Fibroblast of lung (primary cell): ENCODE data around the gene TSEN2. TPM values are rescaled to one million over a fixed set of nuclear protein-coding genes. Genes with fewer than 3 reads are reported as not detected.

Experiments used
- DNase-seq, 2 donors: peaks; one replicate each; pipeline versions ENCODE4 v3.0.0 to v3.0.0-alpha.2; 2010; ENCODE audit warnings: low read depth in 2 of 2
- H2AFZ ChIP-seq: 2 replicates; pipeline ENCODE4 v1.5.1; 2012; ENCODE audit warnings: low read length, control low read depth, inconsistent platforms
- H3K27ac ChIP-seq: 2 replicates; pipeline ENCODE4 v1.5.1; 2011; ENCODE audit warnings: low read length, control low read depth; ENCODE audit not compliant: insufficient read depth
- H3K27me3 ChIP-seq: 2 replicates; pipeline ENCODE4 v1.5.1; 2011; ENCODE audit warnings: mild to moderate bottlenecking, low read length; ENCODE audit not compliant: control insufficient read depth, insufficient read depth
- H3K36me3 ChIP-seq: 2 replicates; pipeline ENCODE4 v1.5.1; 2011; ENCODE audit warnings: low read length; ENCODE audit not compliant: control insufficient read depth, insufficient read depth
- H3K4me1 ChIP-seq: 2 replicates; pipeline ENCODE4 v1.5.1; 2011; ENCODE audit warnings: low read length; ENCODE audit not compliant: control insufficient read depth, insufficient read depth; ENCODE audit errors: extremely low read depth
- H3K4me2 ChIP-seq: 2 replicates; pipeline ENCODE4 v1.5.1; 2011; ENCODE audit warnings: low read length, control low read depth; ENCODE audit not compliant: insufficient read depth; ENCODE audit errors: extremely low read depth
- H3K4me3 ChIP-seq, 4 experiments: fragments of 200-600 bp in 1 of 4; sonication (generic) in 1 of 4; replicated peaks in 1 of 4; 2 replicates each; pipeline ENCODE4 v1.5.1; 2011 to 2016; ENCODE audit warnings: low read length in 4 of 4, low read depth in 3 of 4, mild to moderate bottlenecking in 3 of 4, control low read depth in 2 of 4, inconsistent platforms in 1 of 4, mixed read lengths in 1 of 4; ENCODE audit not compliant: insufficient read depth in 1 of 4; ENCODE audit errors: control extremely low read depth in 1 of 4
- H3K79me2 ChIP-seq: 2 replicates; pipeline ENCODE4 v1.5.1; 2012; ENCODE audit warnings: mild to moderate bottlenecking, low read length, inconsistent platforms; ENCODE audit not compliant: control insufficient read depth, insufficient read depth
- H3K9ac ChIP-seq: 2 replicates; pipeline ENCODE4 v1.5.1; 2011; ENCODE audit warnings: mild to moderate bottlenecking, low read length, control low read depth; ENCODE audit not compliant: insufficient read depth
- H3K9me3 ChIP-seq: 2 replicates; pipeline ENCODE4 v1.5.1; 2012; ENCODE audit warnings: low read depth, low read length; ENCODE audit not compliant: control insufficient read depth, insufficient read depth
- H4K20me1 ChIP-seq: 2 replicates; pipeline ENCODE4 v1.5.1; 2011; ENCODE audit warnings: low read length; ENCODE audit not compliant: control insufficient read depth, insufficient read depth; ENCODE audit errors: extremely low read depth
- CTCF ChIP-seq, 2 donors: IDR thresholded peaks in 1 of 2; conservative IDR thresholded peaks in 1 of 2; 1 replicate in 1 of 2; 2 replicates in 1 of 2; pipeline ENCODE4 v1.5.1; 2011 to 2012; ENCODE audit warnings: low read length in 2 of 2, control low read depth in 1 of 2, inconsistent platforms in 1 of 2, low read depth in 1 of 2, mild to moderate bottlenecking in 1 of 2
- EZH2 ChIP-seq: IDR thresholded peaks from 2 replicates; pipeline ENCODE4 v1.5.1; 2012; ENCODE audit warnings: low read length, control low read depth, mild to moderate bottlenecking; ENCODE audit errors: missing control alignments
- polyA plus RNA-seq, 2 donors: library from polyadenylated mRNA; depleted of rRNA in 1 of 2; stranded (reverse) in 1 of 2; unstranded in 1 of 2; fragments of >200 nt; gene quantifications; 2 replicates each; pipeline ENCODE4 v1.2.1, GENCODE V29; 2011 to 2012; ENCODE audit warnings: missing spikeins in 1 of 2
- total RNA-seq: library from RNA; depleted of rRNA; stranded (reverse); fragments of >200 nt; gene quantifications from 2 replicates; pipeline ENCODE4 v1.2.1, GENCODE V29; 2014

The TSEN2 gene
- total and polyA plus RNA-seq, 2 donors (not counting 1 experiment from before 2014, with no cell fraction given) = 9.8 to 14.4 TPM

GRCh38 chr3:12470680-12471079, 13.6 kb upstream of the TSEN2 start:
- no peaks in the 10 kb centered on the region for H3K27me3 ChIP-seq
- H3K4me3 ChIP-seq = no peak overlapping the region
- H3K9me3 ChIP-seq = no peaks in the 10 kb centered on the region
- no peak overlapping the region for H3K9ac ChIP-seq
- DNase-seq = no peak
- no peak for TF ChIP-seq EZH2
- no peak for TF ChIP-seq CTCF (conservative IDR thresholded peaks at IDR 0.05 in 1 of 2, IDR thresholded peaks at IDR 0.05 in 1 of 2; ENCODE audit: low read depth in 1 of 2, low read length in 2 of 2)
- no peaks in the 10 kb centered on the region for H3K79me2 ChIP-seq
- no peak overlapping the region for H3K4me2 ChIP-seq
- no peaks in the 10 kb centered on the region for H4K20me1 ChIP-seq
- H2AFZ ChIP-seq = no peak overlapping the region
- H3K36me3 ChIP-seq = no peaks in the 10 kb centered on the region
- H3K27ac ChIP-seq = no peak overlapping the region
- H3K4me1 ChIP-seq = peaks cover 1% of the 10 kb centered on the region

- Histone ChIP-seq H3K4me2 (no peak overlapping the region), H4K20me1 (no peaks in the 10 kb centered on the region), H3K79me2 (no peaks in the 10 kb centered on the region), H3K27me3 (no peaks in the 10 kb centered on the region), H3K9me3 (no peaks in the 10 kb centered on the region), H3K27ac (no peak overlapping the region), H3K4me3 (no peak overlapping the region), H3K36me3 (no peaks in the 10 kb centered on the region), H3K4me1 (peaks cover 5% of the 10 kb centered on the region), H3K9ac (no peak overlapping the region), H2AFZ (no peak overlapping the region)
- DNase-seq = no peak
- no peak for TF ChIP-seq EZH2
- TF ChIP-seq CTCF (conservative IDR thresholded peaks at IDR 0.05 in 1 of 2, IDR thresholded peaks at IDR 0.05 in 1 of 2; ENCODE audit: low read depth in 1 of 2, low read length in 2 of 2) = no peak
Observed at GRCh38 chr3:12471241-12471640, 13.0 kb upstream of the TSEN2 start.

- H4K20me1 ChIP-seq = no peaks in the 10 kb centered on the region
Observed at GRCh38 chr3:12472000-12472610, 12.2 kb upstream of the TSEN2 start.

More at GRCh38 chr3:12472000-12472610, 12.2 kb upstream of the TSEN2 start:
- peaks cover 5% of the 10 kb centered on the region for H3K4me1 ChIP-seq
- H2AFZ ChIP-seq = no peak overlapping the region
- no peaks in the 10 kb centered on the region for H3K36me3 ChIP-seq
- no peak overlapping the region for H3K9ac ChIP-seq
- H3K27ac ChIP-seq = no peak overlapping the region
- no peaks in the 10 kb centered on the region for H3K79me2 ChIP-seq
- H3K9me3 ChIP-seq = no peaks in the 10 kb centered on the region
- no peaks in the 10 kb centered on the region for H3K27me3 ChIP-seq
- H3K4me3 ChIP-seq = no peak overlapping the region
- no peak overlapping the region for H3K4me2 ChIP-seq
- TF ChIP-seq CTCF (conservative IDR thresholded peaks at IDR 0.05 in 1 of 2, IDR thresholded peaks at IDR 0.05 in 1 of 2; ENCODE audit: low read depth in 1 of 2, low read length in 2 of 2) (no peak), EZH2 (no peak)
- DNase-seq = no peak
